Activated CD8-positive, alpha-beta T cell treated with anti-CD3 and anti-CD28 coated beads for 36 hours (primary cell): ENCODE data around the gene FOXC1. TPM values are rescaled to one million over a fixed set of nuclear protein-coding genes. Genes with fewer than 3 reads are reported as not detected.

Source experiments
- ATAC-seq: fragments of 200-7000 bp; cut with Tn5 transposase; one replicate; pipeline ENCODE4 v1.10.0; 2021; ENCODE audit warnings: mild to moderate bottlenecking, moderate library complexity
- CTCF ChIA-PET: fragments of 350-600 bp; sonication (Branson Sonifier 250); formaldehyde crosslinking; loops from one replicate; lab custom pipeline; 2021; ENCODE audit warnings: antibody characterized with exemption; lab: Charles Lee
- POLR2A ChIA-PET: fragments of 350-600 bp; sonication (Branson Sonifier 250); formaldehyde crosslinking; loops from one replicate; lab custom pipeline; 2021; ENCODE audit warnings: antibody characterized with exemption; lab: Charles Lee
- DNase-seq: peaks from one replicate; pipeline ENCODE4 v3.0.0-alpha.2; 2020
- H3K27ac Mint-ChIP-seq: one replicate; pipeline ENCODE4 v1.8.0; 2021; ENCODE audit warnings: mild to moderate bottlenecking, mixed read lengths
- H3K27me3 Mint-ChIP-seq: one replicate; pipeline ENCODE4 v1.8.0; 2021; ENCODE audit warnings: mixed read lengths
- H3K36me3 Mint-ChIP-seq: one replicate; pipeline ENCODE4 v1.8.0; 2021; ENCODE audit warnings: low read depth, mixed read lengths
- H3K4me1 Mint-ChIP-seq: one replicate; pipeline ENCODE4 v1.8.0; 2021; ENCODE audit warnings: low read depth, mixed read lengths
- H3K4me3 Mint-ChIP-seq: one replicate; pipeline ENCODE4 v1.8.0; 2021; ENCODE audit warnings: mild to moderate bottlenecking, moderate library complexity, mixed read lengths
- H3K9me3 Mint-ChIP-seq: one replicate; pipeline ENCODE4 v1.8.0; 2021; ENCODE audit warnings: mixed read lengths
- CTCF ChIP-seq: fragments of 200-600 bp; IDR thresholded peaks from one replicate; pipeline ENCODE4 v1.8.0; 2022; ENCODE audit warnings: antibody characterized with exemption, mild to moderate bottlenecking
- intact Hi-C: fragments of 100-400 bp; cut with micrococcal nuclease; formaldehyde crosslinking; loops from one replicate; pipeline ENCODE4 v1.10.0; 2022
- total RNA-seq, 2 experiments: library from RNA; stranded (reverse); gene quantifications; one replicate each; pipeline ENCODE4 v1.2.3, GENCODE V29; 2021

Gene FOXC1
- total RNA-seq, 2 experiments from 2014 or later = 0.16 TPM; not detected in 1

DNA sequence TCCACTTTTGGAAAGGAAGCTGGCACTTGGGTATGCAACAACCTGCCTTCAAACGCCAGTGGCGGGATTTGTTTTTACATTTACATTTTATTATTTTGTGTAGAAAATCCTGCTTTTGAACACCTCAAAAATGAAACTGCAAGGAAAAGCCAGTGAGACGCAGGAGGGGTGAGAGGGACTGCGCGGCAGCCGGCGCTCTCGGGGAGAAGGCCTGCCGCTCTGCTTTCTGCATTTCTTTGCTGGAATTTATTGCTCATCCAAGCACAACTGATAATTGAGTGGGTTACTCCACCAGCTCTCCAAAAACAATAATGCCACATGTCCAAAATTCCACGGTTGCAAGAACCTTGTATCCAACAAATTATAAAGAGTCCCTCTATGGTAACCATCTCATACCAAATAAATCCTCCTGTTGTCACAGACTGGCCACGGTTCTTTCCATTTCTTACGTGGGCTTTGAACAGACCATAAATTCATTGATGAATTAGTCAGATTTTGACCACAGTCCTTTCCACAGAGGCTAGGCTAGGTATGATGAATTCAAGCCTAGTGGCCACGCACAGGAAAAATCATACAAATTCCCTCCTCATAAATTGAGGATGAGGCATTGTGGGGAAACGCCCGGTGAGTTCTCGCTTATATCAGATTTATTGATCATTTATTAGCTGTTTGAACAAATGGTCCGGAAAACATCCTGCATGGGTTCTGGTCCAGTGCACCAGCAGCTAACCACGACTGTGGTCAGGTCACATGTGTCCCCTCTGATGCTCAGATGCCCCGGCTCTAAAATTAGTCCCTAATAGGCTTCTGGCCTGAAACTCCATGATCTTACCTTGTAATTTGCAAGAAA, 31.6 kb upstream of the FOXC1 start:
- intact Hi-C loops = no loop called here
- ATAC-seq = no peak
- Mint-ChIP-seq H3K4me1 (no peaks in the 10 kb centered on the region), H3K27ac (no peak overlapping the region), H3K9me3 (no peaks in the 10 kb centered on the region), H3K4me3 (no peak overlapping the region), H3K27me3 (peaks cover 6% of the 10 kb centered on the region), H3K36me3 (no peaks in the 10 kb centered on the region)
- CTCF ChIA-PET = interaction anchor here (1.2 kb wide), 1 partner anchor 54 kb away, joined by 3 read pairs; no protein-coding TSS in a partner anchor
- DNase-seq = no peak
- POLR2A ChIA-PET = no interaction called here
- TF ChIP-seq CTCF = no peak

DNA sequence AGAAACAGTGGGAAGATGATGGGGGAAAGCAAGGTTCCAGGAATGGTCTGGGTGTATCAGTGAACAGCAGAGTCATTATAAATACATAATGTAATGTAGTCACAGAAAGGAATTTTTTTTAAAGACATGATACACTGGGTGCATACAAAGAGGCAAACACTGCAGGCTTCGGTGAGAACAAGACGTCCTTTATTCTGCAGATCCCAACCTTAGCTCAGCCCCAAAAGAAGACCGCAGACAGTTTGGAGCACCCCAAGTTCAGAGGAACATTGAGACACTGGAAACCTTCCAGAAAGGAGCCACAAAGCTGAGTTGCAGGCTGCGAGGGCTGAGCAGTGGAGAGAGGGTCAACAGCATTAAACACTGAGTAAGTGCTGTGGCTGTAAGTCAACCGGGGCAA, 30.6 kb upstream of the FOXC1 start:
- Mint-ChIP-seq H3K4me1 (no peaks in the 10 kb centered on the region), H3K36me3 (no peaks in the 10 kb centered on the region), H3K9me3 (no peaks in the 10 kb centered on the region), H3K27me3 (peaks cover 8% of the 10 kb centered on the region), H3K4me3 (no peak overlapping the region), H3K27ac (no peak overlapping the region)
- DNase-seq = no peak
- intact Hi-C loops = no loop called here
- POLR2A ChIA-PET = interaction anchor here (0.6 kb wide), 1 partner anchor 41 kb away, joined by 3 read pairs; no protein-coding TSS in a partner anchor
- CTCF ChIA-PET = no interaction called here
- no peak for ATAC-seq
- no peak for TF ChIP-seq CTCF

DNA sequence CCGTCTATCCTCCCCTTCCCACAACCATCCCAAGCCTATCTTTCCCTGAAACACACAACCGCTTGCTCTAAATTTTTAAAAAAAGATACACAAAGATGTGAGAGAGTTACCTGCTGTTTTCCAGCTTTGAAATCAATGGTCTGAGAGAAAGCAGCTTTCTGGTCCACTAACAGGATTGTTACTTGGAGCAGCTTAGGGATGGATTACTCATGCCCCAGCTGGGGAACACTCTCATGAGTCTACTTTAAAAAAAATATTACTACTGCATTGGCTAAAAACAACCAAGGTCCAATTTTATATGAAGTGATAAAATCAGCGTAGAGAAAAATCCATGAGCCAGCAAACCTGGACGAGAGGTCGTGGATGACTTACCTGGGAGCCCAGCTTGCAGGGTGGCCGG, 29.6 kb upstream of the FOXC1 start:
- CTCF ChIA-PET = interaction anchor here (0.7 kb wide), 1 partner anchor 56 kb away, joined by 4 read pairs; no protein-coding TSS in a partner anchor
- no peak overlapping the region for H3K27ac Mint-ChIP-seq
- no peak overlapping the region for H3K4me3 Mint-ChIP-seq
- DNase-seq = no peak
- no peak for TF ChIP-seq CTCF
- POLR2A ChIA-PET = interaction anchor here (0.7 kb wide), 1 partner anchor 127 kb away, joined by 3 read pairs; no protein-coding TSS in a partner anchor
- H3K4me1 Mint-ChIP-seq = no peaks in the 10 kb centered on the region
- no peaks in the 10 kb centered on the region for H3K36me3 Mint-ChIP-seq
- no peak for ATAC-seq
- H3K27me3 Mint-ChIP-seq = peaks cover 7% of the 10 kb centered on the region
- H3K9me3 Mint-ChIP-seq = no peaks in the 10 kb centered on the region
- intact Hi-C loops = no loop called here

DNA sequence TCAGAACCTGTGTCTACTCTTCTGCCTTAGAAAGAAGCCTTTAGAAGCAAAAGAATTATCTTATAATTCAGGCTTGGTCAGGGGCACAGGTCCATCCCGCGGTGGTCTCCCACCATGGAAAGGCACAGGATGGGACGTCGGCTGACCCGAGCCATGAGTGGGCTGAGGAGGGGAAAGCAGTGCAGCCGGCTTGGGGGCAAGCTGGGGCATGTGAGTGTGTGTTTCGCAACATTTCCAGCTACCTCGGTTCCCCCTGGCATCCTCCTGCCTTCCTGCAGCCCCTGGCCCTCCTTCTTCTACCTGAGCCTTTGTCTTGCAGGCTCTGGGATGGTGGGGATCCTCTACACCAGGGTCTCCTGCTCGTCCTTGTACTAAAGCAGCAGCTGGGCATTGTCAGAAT, 29.1 kb upstream of the FOXC1 start:
- H3K4me3 Mint-ChIP-seq = no peak overlapping the region
- no peaks in the 10 kb centered on the region for H3K4me1 Mint-ChIP-seq
- peaks cover 7% of the 10 kb centered on the region for H3K27me3 Mint-ChIP-seq
- no peaks in the 10 kb centered on the region for H3K9me3 Mint-ChIP-seq
- TF ChIP-seq CTCF = no peak
- no peaks in the 10 kb centered on the region for H3K36me3 Mint-ChIP-seq
- intact Hi-C loops = no loop called here
- H3K27ac Mint-ChIP-seq = no peak overlapping the region
- ChIA-PET CTCF (interaction anchor here (1.0 kb wide), 1 partner anchor 16 kb away, joined by 5 read pairs; no protein-coding TSS in a partner anchor), POLR2A (interaction anchor here (0.7 kb wide), 1 partner anchor 127 kb away, joined by 3 read pairs; no protein-coding TSS in a partner anchor)
- no peak for DNase-seq
- no peak for ATAC-seq
